ENCODE results near the gene RFPL2. TPM values are rescaled to one million over a fixed set of nuclear protein-coding genes. Genes with fewer than 3 reads are reported as not detected.

The RFPL2 gene
- under 1 TPM; 0.16 to 0.41 TPM for total RNA-seq

- DNase-seq (peak; percentile 65), ATAC-seq (peak; percentile 43)
- peaks cover 58% of the 10 kb centered on the region for H3K4me1 Mint-ChIP-seq
- peak within 1 kb of the TSS; percentile 61 for H3K27ac Mint-ChIP-seq
- H3K9me3 Mint-ChIP-seq (ENCODE audit: low read depth) = no peaks in the 10 kb centered on the region
- peaks cover 20% of the 10 kb centered on the region for H3K27me3 Mint-ChIP-seq
- CTCF ChIA-PET = interaction anchor here (1.1 kb wide), 1 partner anchor 13 kb away, joined by 4 read pairs; no protein-coding TSS in a partner anchor
- H3K4me3 Mint-ChIP-seq = peak within 1 kb of the TSS; percentile 57
- H3K36me3 Mint-ChIP-seq = no peaks in the 10 kb centered on the region
Observed at GRCh38 chr22:32204856-32205722, at the start of gene RFPL2. TSS of gene RFPL2 (minus strand) at chr22:32205073. CDS start at chr22:32202451, 2,622 bp downstream.

- H3K27me3 Mint-ChIP-seq = peaks cover 60% of the 10 kb centered on the region
- H3K36me3 Mint-ChIP-seq = no peaks in the 10 kb centered on the region
- ATAC-seq (no peak), DNase-seq (no peak)
- no peak overlapping the region for H3K27ac Mint-ChIP-seq
- CTCF ChIA-PET = no interaction called here
- no peaks in the 10 kb centered on the region for H3K4me1 Mint-ChIP-seq
- H3K9me3 Mint-ChIP-seq (ENCODE audit: low read depth) = no peaks in the 10 kb centered on the region
- no peak overlapping the region for H3K4me3 Mint-ChIP-seq
Observed at GRCh38 chr22:32249231-32249630, 44.4 kb upstream of the RFPL2 start.

- Mint-ChIP-seq H3K4me3 (no peak overlapping the region), H3K4me1 (no peaks in the 10 kb centered on the region), H3K9me3 (ENCODE audit: low read depth) (no peaks in the 10 kb centered on the region), H3K27ac (no peak overlapping the region), H3K36me3 (no peaks in the 10 kb centered on the region), H3K27me3 (peaks cover 62% of the 10 kb centered on the region)
- ATAC-seq = no peak
- CTCF ChIA-PET = no interaction called here
- DNase-seq = no peak
Observed at GRCh38 chr22:32248276-32248675, 43.4 kb upstream of the RFPL2 start.

GRCh38 chr22:32246166-32246565, 41.3 kb upstream of the RFPL2 start:
- DNase-seq = no peak
- Mint-ChIP-seq H3K27me3 (peaks cover 56% of the 10 kb centered on the region), H3K4me1 (no peaks in the 10 kb centered on the region), H3K9me3 (ENCODE audit: low read depth) (no peaks in the 10 kb centered on the region), H3K27ac (no peak overlapping the region), H3K36me3 (no peaks in the 10 kb centered on the region), H3K4me3 (no peak overlapping the region)
- ATAC-seq = no peak
- CTCF ChIA-PET = no interaction called here

- Mint-ChIP-seq H3K4me3 (no peak overlapping the region), H3K4me1 (no peaks in the 10 kb centered on the region), H3K27me3 (peaks cover 55% of the 10 kb centered on the region), H3K27ac (no peak overlapping the region), H3K36me3 (no peaks in the 10 kb centered on the region), H3K9me3 (ENCODE audit: low read depth) (no peaks in the 10 kb centered on the region)
- DNase-seq (no peak), ATAC-seq (no peak)
- CTCF ChIA-PET = no interaction called here
Observed at GRCh38 chr22:32245042-32245441, 40.2 kb upstream of the RFPL2 start.

- Mint-ChIP-seq H3K27me3 (peaks cover 51% of the 10 kb centered on the region), H3K4me3 (no peak overlapping the region), H3K4me1 (no peaks in the 10 kb centered on the region), H3K27ac (no peak overlapping the region), H3K9me3 (ENCODE audit: low read depth) (no peaks in the 10 kb centered on the region), H3K36me3 (no peaks in the 10 kb centered on the region)
- ATAC-seq = no peak
- CTCF ChIA-PET = no interaction called here
- no peak for DNase-seq
Observed at GRCh38 chr22:32244547-32244946, 39.7 kb upstream of the RFPL2 start.

GRCh38 chr22:32240461-32240860, 35.6 kb upstream of the RFPL2 start:
- no peaks in the 10 kb centered on the region for H3K4me1 Mint-ChIP-seq
- ATAC-seq (no peak), DNase-seq (no peak)
- CTCF ChIA-PET = interaction anchor here (1.5 kb wide), 1 partner anchor 27 kb away, joined by 3 read pairs; no protein-coding TSS in a partner anchor
- H3K27me3 Mint-ChIP-seq = peaks cover 45% of the 10 kb centered on the region
- H3K9me3 Mint-ChIP-seq (ENCODE audit: low read depth) = no peaks in the 10 kb centered on the region
- H3K27ac Mint-ChIP-seq = no peak overlapping the region
- no peak overlapping the region for H3K4me3 Mint-ChIP-seq
- no peaks in the 10 kb centered on the region for H3K36me3 Mint-ChIP-seq

- CTCF ChIA-PET = no interaction called here
- Mint-ChIP-seq H3K27ac (no peak overlapping the region), H3K36me3 (no peaks in the 10 kb centered on the region), H3K4me1 (no peaks in the 10 kb centered on the region), H3K27me3 (peaks cover 53% of the 10 kb centered on the region), H3K9me3 (ENCODE audit: low read depth) (no peaks in the 10 kb centered on the region), H3K4me3 (no peak overlapping the region)
- DNase-seq (no peak), ATAC-seq (no peak)
Observed at GRCh38 chr22:32237906-32238305, 33.0 kb upstream of the RFPL2 start.

- ATAC-seq = no peak
- H3K27ac Mint-ChIP-seq = no peak overlapping the region
- H3K4me1 Mint-ChIP-seq = no peaks in the 10 kb centered on the region
- DNase-seq = no peak
- peaks cover 58% of the 10 kb centered on the region for H3K27me3 Mint-ChIP-seq
- no peaks in the 10 kb centered on the region for H3K36me3 Mint-ChIP-seq
- H3K9me3 Mint-ChIP-seq (ENCODE audit: low read depth) = no peaks in the 10 kb centered on the region
- CTCF ChIA-PET = interaction anchor here (0.7 kb wide), 1 partner anchor 75 kb away, joined by 3 read pairs; no protein-coding TSS in a partner anchor
- no peak overlapping the region for H3K4me3 Mint-ChIP-seq
Observed at GRCh38 chr22:32236970-32237369, 32.1 kb upstream of the RFPL2 start.

GRCh38 chr22:32233091-32233490, 28.2 kb upstream of the RFPL2 start:
- CTCF ChIA-PET = no interaction called here

GRCh38 chr22:32232191-32232830, 27.4 kb upstream of the RFPL2 start:
- DNase-seq (no peak), ATAC-seq (no peak)
- no peak overlapping the region for H3K4me3 Mint-ChIP-seq
- peaks cover 33% of the 10 kb centered on the region for H3K27me3 Mint-ChIP-seq
- H3K36me3 Mint-ChIP-seq = no peaks in the 10 kb centered on the region
- H3K9me3 Mint-ChIP-seq (ENCODE audit: low read depth) = no peaks in the 10 kb centered on the region
- CTCF ChIA-PET = no interaction called here
- H3K4me1 Mint-ChIP-seq = no peaks in the 10 kb centered on the region
- no peak overlapping the region for H3K27ac Mint-ChIP-seq

More at GRCh38 chr22:32233091-32233490, 28.2 kb upstream of the RFPL2 start:
- no peak overlapping the region for H3K27ac Mint-ChIP-seq
- no peak overlapping the region for H3K4me3 Mint-ChIP-seq
- H3K36me3 Mint-ChIP-seq = no peaks in the 10 kb centered on the region
- H3K27me3 Mint-ChIP-seq = peaks cover 40% of the 10 kb centered on the region
- ATAC-seq (no peak), DNase-seq (no peak)
- no peaks in the 10 kb centered on the region for H3K9me3 Mint-ChIP-seq (ENCODE audit: low read depth)
- H3K4me1 Mint-ChIP-seq = no peaks in the 10 kb centered on the region

- Mint-ChIP-seq H3K36me3 (no peaks in the 10 kb centered on the region), H3K4me1 (no peaks in the 10 kb centered on the region), H3K27me3 (peaks cover 21% of the 10 kb centered on the region), H3K9me3 (ENCODE audit: low read depth) (no peaks in the 10 kb centered on the region), H3K4me3 (no peak overlapping the region), H3K27ac (no peak overlapping the region)
- DNase-seq (no peak), ATAC-seq (no peak)
- CTCF ChIA-PET = no interaction called here
Observed at GRCh38 chr22:32226326-32227104, 21.6 kb upstream of the RFPL2 start.

GRCh38 chr22:32222991-32223390, 18.1 kb upstream of the RFPL2 start:
- Mint-ChIP-seq H3K4me3 (no peak overlapping the region), H3K4me1 (no peaks in the 10 kb centered on the region)
- CTCF ChIA-PET = no interaction called here

More at GRCh38 chr22:32222991-32223390, 18.1 kb upstream of the RFPL2 start:
- Mint-ChIP-seq H3K27ac (no peak overlapping the region), H3K27me3 (peaks cover 41% of the 10 kb centered on the region), H3K9me3 (ENCODE audit: low read depth) (no peaks in the 10 kb centered on the region), H3K36me3 (no peaks in the 10 kb centered on the region)
- ATAC-seq (no peak), DNase-seq (no peak)
